ENCODE data around the gene PPP1R3E. TPM values are rescaled to one million over a fixed set of nuclear protein-coding genes. Genes with fewer than 3 reads are reported as not detected.

Gene PPP1R3E
- total RNA-seq, 4 donors from 2014 or later = 7.3 to 12.6 (median 9.3) TPM

DNA sequence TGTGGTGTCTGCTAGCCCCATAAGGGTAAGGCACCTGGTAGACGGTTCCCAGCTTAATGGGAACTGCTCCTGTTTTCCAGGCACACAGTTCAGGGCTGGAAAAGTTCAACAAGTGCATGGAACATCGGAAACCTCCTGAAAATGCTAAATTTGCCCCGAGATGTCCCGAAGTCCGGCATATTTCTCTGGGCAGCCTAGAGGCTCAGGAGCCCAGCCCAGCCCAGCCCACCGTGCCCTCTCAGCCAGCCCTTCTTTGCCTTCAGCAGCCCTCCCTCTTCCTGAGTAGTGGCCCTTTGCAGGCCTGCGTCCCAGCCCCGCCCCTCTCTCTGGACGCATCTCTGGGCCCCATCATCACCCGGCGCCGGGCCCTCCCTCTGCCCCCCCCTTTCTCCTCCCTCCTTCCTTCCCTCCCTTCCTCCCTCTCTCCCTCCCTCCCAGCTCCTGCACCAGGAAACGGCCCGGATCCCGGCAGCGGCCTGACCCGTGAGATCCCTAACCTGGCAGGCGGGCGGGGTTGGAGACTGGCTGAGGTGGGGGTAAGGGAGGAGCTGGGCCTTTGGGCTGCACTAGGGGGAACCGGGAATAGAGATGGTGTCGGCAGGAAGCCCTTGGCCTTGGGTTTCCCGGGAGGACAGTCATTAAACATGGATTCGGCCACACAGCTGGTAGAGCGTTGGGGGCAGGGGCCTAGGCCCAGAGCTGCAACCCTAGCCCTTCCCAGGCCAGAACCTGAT, 3.9 kb upstream of the PPP1R3E start, which contains the start of gene BCL2L2:
TSS of gene BCL2L2 (plus strand) at position 422 of the 734 bp plus-strand sequence. CDS start 935 bp downstream, outside the sequence.
- TF ChIP-seq CTCF (IDR thresholded peaks at IDR 0.05; ENCODE audit: low read depth) = no peak

DNA sequence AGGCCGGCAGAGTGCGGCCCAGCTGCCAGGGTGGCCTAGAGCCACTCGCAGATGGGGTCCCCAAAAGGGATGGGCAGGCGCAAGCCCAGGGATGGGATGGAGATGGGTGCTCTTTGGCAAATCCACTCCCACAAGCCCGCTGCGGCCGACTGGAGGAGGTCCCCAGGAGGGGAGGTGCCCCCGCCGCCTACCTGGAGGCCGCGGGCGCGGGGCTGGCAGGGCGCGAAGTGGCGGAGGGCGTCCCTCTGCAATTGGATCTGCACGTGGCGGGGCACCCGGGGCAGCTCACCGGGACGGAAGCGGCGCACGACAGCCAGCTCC, 730 bp downstream of the PPP1R3E start:
- TF ChIP-seq CTCF (IDR thresholded peaks at IDR 0.05; ENCODE audit: low read depth) = no peak

DNA sequence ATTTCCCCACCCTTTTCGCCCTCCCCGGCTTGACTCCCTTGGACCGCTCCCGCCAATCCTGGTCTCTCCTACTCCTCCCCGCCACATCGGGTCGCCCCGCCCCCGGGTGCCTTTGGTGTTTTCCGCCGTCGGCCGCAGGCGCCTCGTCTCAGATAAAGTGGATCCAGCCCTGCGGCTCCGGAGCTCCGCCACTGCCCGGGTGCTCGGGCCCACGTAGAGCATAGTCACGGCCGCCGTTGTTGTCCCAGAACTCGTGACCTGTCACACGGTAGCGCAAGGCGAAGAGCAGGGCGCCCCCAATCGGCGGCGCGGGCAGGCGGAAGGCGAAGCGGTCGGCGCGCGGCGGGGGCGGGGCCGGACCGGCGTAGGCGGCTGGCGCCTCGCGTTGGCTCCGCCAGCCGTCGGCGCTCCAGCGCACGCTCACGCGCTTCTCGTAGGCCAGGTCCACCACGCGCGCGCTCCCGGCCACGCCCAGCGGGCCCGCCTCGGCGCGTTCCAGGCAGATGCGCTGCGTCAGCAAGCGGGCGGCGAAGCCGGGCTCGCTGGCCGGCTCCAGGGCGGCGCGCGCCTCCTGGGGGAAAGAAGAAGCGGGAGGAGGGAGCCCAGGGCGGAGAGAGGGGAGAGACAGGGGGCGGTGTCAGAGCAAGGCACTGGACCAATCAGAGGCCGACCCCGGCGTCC, 1.2 kb downstream of the PPP1R3E start:
- TF ChIP-seq CTCF (IDR thresholded peaks at IDR 0.05; ENCODE audit: low read depth) = no peak

GRCh38 chr14:23300687-23301223, 1.9 kb downstream of the PPP1R3E start:
- TF ChIP-seq CTCF (IDR thresholded peaks at IDR 0.05; ENCODE audit: low read depth) = no peak

DNA sequence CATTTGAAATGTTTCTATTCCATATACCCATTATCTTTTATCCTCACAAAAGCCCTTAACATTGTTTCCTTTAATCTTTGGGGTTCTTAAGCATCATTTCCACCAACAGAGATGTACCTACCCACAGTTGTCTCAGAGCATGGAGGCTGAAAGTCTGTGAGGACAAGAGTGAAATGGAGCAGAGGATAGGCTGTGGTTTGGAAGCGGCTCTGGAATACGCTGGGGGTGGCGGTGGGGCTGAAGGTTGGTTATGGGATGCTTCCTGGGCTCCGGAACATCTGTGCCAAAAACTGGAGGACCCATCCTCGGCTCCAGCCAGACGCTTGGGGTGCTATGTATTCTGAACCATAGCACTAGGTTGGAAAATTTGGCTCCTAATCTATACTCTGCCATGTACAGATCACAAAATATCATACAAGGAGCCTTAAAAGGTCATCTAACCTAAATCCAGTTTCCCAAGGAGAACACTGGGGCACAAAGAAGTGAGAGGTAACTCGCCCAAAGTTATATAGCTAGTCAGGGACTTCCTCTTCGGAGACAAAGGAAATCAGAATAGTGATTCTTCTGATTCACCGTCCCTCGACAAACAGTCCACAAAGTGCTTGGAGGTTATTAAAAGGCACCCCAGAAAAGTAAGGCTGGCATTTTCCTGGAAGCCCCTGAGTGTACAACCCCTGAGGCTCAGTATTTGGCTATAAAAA, 2.5 kb downstream of the PPP1R3E start:
- TF ChIP-seq CTCF (IDR thresholded peaks at IDR 0.05; ENCODE audit: low read depth) = no peak

- TF ChIP-seq CTCF (IDR thresholded peaks at IDR 0.05; ENCODE audit: low read depth) = no peak
Observed at GRCh38 chr14:23299211-23299957, 3.3 kb downstream of the PPP1R3E start.
